GM06990 (cell line): ENCODE measurements around the gene TEAD3.

Source experiments
- DNase-seq: peaks from one replicate; pipeline ENCODE4 v3.0.0-alpha.2; 2011; ENCODE audit not compliant: insufficient read length; ENCODE audit errors: extremely low read depth
- H3K27me3 ChIP-seq: replicated peaks from 2 replicates; pipeline ENCODE4 v1.6.0; 2011; ENCODE audit warnings: low read length; ENCODE audit not compliant: control insufficient read depth, insufficient read depth
- H3K36me3 ChIP-seq: 2 replicates; pipeline ENCODE4 v1.5.1; 2011; ENCODE audit warnings: low read length; ENCODE audit not compliant: control insufficient read depth, insufficient read depth
- H3K4me3 ChIP-seq: replicated peaks from 2 replicates; pipeline ENCODE4 v1.5.1; 2011; ENCODE audit warnings: low read depth, mild to moderate bottlenecking, control low read depth, low read length
- CTCF ChIP-seq: IDR thresholded peaks from 2 replicates; pipeline ENCODE4 v1.5.1; 2011; ENCODE audit warnings: low read length, control low read depth, mild to moderate bottlenecking, inconsistent platforms; ENCODE audit not compliant: insufficient read depth, poor library complexity, severe bottlenecking

Gene TEAD3

GRCh38 chr6:35427435-35427834 is 69.4 kb downstream of the TEAD3 start:
- H3K27me3 ChIP-seq = no peaks in the 10 kb centered on the region
- DNase-seq = no peak
- H3K36me3 ChIP-seq = peaks cover 12% of the 10 kb centered on the region
- no peak for TF ChIP-seq CTCF
- H3K4me3 ChIP-seq = no peak overlapping the region

- Histone ChIP-seq H3K36me3 (peaks cover 14% of the 10 kb centered on the region), H3K4me3 (no peak overlapping the region), H3K27me3 (no peaks in the 10 kb centered on the region)
- TF ChIP-seq CTCF = no peak
- no peak for DNase-seq
These were observed 70.8 kb downstream of the TEAD3 start for GRCh38 chr6:35426074-35426473.

GRCh38 chr6:35425284-35425683 is 71.6 kb downstream of the TEAD3 start:
- Histone ChIP-seq H3K4me3 (no peak overlapping the region), H3K27me3 (no peaks in the 10 kb centered on the region), H3K36me3 (peaks cover 14% of the 10 kb centered on the region)
- DNase-seq = no peak
- no peak for TF ChIP-seq CTCF
